ENCODE data around the gene P2RY14.

P2RY14 gene

GRCh38 chr3:151278230-151278629 lies at the start of gene P2RY14:
Gene P2RY14 (minus strand): TSS chr3:151278542. CDS start chr3:151214316, 64,226 bp downstream.
- peak; percentile 42 for FAIRE-seq
- no peak for DNase-seq (ENCODE audit: insufficient read length, low spot score)

- FAIRE-seq (peak; percentile 26), DNase-seq (ENCODE audit: insufficient read length, low spot score) (no peak)
These were observed 49.3 kb upstream of the P2RY14 start for GRCh38 chr3:151327571-151328198.

GRCh38 chr3:151322511-151322910 lies 44.2 kb upstream of the P2RY14 start:
- no peak for DNase-seq (ENCODE audit: insufficient read length, low spot score)
- no peak for FAIRE-seq

GRCh38 chr3:151321526-151321925 lies 43.2 kb upstream of the P2RY14 start:
- FAIRE-seq = no peak
- DNase-seq (ENCODE audit: insufficient read length, low spot score) = no peak

- no peak for FAIRE-seq
- DNase-seq (ENCODE audit: insufficient read length, low spot score) = no peak
These were observed 41.8 kb upstream of the P2RY14 start for GRCh38 chr3:151320131-151320530.

DNA sequence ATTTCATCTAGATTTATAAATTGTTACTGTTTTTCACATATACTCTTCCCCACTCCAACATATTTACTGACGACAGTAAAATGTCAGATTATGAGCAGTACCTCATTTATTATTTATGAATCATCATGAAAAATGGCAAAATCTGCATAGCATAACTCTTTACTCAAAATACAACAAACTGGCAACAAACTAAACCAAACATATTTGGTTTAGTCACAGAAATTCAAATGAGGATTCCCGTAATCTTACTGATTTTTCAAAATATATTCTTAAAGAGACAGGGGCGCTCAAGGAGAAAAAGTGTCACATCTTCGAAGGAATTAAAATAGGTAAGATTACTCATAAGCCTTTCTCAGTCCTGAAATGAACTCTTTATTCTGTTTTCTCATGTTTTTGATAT lies 41.3 kb upstream of the P2RY14 start:
- FAIRE-seq (no peak), DNase-seq (ENCODE audit: insufficient read length, low spot score) (no peak)

DNA sequence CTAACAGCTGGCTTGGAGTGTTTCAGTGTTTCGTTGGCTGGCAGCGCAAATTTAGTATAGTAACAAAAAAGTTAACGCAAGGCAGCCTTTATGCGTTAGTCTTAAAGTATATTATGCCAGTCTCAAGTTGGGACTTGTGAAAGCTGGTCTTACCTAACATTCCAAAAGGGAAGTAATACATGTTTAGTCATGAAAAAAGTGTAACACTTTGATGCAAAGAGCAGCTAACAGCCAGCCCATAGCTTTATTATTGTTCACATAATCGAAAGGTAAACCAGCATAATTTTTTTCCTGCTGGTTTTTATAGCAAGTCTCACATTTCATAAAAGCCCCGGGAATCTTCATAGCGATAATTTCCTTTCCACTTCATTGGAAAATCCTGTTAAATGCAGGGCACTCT lies 40.6 kb upstream of the P2RY14 start:
- no peak for FAIRE-seq
- DNase-seq (ENCODE audit: insufficient read length, low spot score) = no peak

- DNase-seq (ENCODE audit: insufficient read length, low spot score) (no peak), FAIRE-seq (no peak)
These were observed 40.0 kb upstream of the P2RY14 start for GRCh38 chr3:151318313-151318712.

- FAIRE-seq = peak; percentile 52
- no peak for DNase-seq (ENCODE audit: insufficient read length, low spot score)
These were observed 38.1 kb upstream of the P2RY14 start, which contains the start of gene GPR87 for GRCh38 chr3:151316267-151316991. Gene GPR87 (minus strand): TSS chr3:151316820. CDS start chr3:151300100, 16,720 bp downstream.

DNA sequence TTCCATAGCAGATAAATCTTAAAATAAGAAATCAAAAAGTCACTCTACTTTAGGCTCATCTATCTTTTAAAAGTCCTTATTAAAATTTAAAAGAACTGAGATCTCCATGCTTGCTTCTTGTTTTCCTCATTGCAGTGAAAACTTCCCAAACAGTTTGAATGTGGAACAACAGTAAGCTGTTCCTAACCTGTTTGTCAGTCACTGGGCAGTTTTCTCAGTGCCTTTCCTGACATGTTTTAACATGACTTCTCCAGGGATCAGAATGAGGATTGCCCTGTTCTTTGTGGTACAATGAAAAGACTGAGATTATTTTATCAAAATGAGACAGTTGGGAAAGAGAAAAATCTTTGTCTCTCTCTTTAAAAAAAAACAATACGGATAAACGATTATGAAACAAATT lies 37.5 kb upstream of the P2RY14 start:
- DNase-seq (ENCODE audit: insufficient read length, low spot score) (no peak), FAIRE-seq (no peak)

DNA sequence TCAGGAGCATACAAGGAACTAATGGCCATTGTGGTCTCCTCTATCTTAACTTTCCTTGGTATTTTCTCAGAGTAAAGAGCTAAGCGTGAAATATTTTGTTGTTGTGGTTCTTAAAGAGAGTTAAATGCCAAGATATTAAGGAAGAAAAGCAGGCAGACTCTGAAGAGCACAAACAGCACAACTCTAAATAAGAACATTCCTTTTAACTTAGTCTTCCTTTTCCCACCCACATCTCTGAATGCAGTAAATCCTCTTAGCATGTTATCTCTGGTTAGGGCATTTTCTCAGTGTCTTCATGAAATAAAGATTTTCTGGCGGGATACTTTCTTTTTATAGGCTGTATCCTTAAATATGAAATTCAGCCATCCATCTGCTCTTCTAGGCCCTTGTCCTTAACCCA lies 36.8 kb upstream of the P2RY14 start:
- FAIRE-seq = no peak
- no peak for DNase-seq (ENCODE audit: insufficient read length, low spot score)

DNA sequence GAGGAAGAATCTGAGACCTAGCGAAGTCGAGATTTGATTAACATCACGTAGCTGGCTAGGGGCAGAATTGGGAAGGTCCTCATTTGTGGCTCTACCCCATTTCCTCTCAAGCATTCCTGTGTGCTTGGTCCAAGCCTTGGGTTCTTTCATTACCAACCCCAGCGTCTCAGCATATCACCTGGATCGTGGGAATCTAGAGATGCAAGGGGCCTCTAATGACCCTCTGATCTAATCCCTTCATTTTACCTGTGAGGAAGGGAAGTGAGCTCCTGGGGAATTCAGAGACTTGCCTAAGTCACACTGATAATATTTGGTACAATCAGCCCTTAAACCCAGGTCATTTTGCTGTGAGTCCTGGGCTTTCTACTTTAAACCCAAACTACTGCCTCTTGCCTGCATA lies 36.3 kb upstream of the P2RY14 start:
- DNase-seq (ENCODE audit: insufficient read length, low spot score) (no peak), FAIRE-seq (no peak)

DNA sequence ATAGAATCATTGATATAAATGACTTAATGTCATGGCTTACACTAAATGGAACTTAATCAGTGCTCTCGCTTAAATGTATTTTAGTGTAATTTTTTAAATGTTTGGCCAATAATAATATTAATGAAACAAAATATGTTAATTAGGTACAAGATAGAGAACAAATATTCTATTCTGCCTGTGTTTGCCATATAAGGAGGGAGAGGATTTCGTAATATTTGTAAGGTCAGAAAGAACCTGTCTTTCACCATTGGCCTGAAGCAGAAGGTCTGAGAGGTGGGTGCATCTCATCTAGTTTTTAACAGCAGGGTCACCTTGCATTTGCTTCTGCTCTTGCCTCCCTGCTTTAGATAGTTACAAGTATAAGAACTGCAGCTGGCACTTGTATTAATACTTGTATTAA lies 35.8 kb upstream of the P2RY14 start:
- FAIRE-seq (no peak), DNase-seq (ENCODE audit: insufficient read length, low spot score) (no peak)

DNA sequence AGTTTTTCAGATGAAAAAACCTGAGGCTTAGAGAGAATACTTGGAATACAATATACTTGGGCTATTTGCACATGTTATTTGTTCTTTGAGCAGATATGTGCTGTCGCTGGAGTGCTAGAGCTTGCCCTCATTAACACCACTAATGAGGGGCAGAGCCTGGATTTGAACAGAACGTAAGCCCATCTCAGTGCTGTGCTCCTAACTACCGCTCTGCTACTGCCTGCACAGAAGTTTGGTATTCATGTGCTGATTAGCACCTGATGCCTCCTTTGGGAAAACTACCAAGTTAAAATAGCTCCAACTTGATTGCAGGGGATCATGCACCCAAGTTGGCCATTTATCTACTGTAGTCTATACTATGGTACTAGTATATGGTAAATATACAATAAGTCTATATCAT lies 34.6 kb upstream of the P2RY14 start:
- FAIRE-seq (no peak), DNase-seq (ENCODE audit: insufficient read length, low spot score) (no peak)

DNA sequence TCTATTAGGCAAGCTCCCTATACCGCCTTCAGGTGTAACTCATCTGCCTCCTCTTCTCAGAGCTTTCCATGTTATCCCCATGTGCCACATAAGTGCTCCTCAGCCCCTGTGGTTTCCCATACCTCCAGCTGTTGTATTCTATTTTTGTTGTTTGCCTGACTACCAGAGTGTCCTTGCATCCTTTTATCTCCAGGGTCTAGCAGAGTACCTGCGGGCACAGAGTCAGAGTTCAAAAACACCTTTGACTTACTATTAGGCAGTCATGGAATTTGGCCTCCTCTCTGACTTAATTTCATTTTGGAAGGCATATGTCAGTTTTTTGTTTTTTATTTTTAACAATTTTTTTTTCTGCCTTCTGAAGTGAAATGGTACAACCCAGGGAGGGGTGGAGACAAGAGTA lies 31.2 kb upstream of the P2RY14 start:
- FAIRE-seq (no peak), DNase-seq (ENCODE audit: insufficient read length, low spot score) (no peak)

DNA sequence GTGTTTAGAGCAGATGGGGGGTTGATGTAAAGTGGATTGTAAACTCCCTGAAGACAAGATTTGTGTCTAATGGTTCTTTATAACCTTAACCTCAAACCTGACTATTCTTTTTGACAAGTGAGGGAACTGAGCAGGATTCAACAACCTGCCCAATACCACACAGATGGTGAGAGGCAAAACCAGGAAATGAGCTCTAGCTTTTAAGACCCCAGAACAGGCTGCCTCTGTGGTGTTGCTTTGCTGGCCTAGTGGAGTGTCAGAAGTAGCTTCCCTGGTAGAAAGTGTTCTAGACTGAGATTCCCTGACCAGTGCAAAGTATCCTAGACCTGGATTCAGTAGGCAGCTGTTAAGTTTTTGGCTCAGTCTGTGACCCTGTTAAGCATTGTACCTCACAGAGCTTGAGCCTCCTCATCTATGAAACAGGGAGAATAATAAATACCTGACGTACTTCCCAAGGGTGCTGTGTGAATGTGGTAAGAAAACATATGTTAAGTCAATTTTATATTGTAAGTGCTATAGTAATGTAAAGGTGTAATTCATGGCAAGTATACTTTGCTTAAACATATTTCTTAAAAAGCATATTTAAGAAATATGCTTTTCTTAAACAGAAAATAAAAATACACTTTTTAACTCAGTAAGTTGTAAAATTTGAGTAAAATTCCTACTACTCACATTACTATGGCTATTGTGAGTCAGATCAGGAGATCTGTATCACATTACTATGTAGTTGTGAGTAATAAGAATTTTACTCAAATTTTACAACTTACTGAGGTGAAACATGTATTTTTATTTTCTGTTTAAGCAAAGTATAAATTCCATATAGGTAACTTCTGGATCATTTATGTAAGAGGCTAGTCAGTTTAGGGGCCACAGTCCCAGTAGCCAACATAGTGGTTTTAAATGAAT lies 29.5 kb upstream of the P2RY14 start:
- FAIRE-seq (no peak), DNase-seq (ENCODE audit: insufficient read length, low spot score) (no peak)

GRCh38 chr3:151307131-151307530 lies 28.8 kb upstream of the P2RY14 start:
- FAIRE-seq (no peak), DNase-seq (ENCODE audit: insufficient read length, low spot score) (no peak)

GRCh38 chr3:151306168-151306810 lies 27.9 kb upstream of the P2RY14 start:
- FAIRE-seq (no peak), DNase-seq (ENCODE audit: insufficient read length, low spot score) (no peak)

- no peak for DNase-seq (ENCODE audit: insufficient read length, low spot score)
- no peak for FAIRE-seq
These were observed 27.4 kb upstream of the P2RY14 start for GRCh38 chr3:151305775-151306151.

- no peak for DNase-seq (ENCODE audit: insufficient read length, low spot score)
- no peak for FAIRE-seq
These were observed 26.9 kb upstream of the P2RY14 start for GRCh38 chr3:151305060-151305774.

Measured in GM19239 (cell line).